OCI-LY1 (cell line): ENCODE data around the gene PUM2.

Experiments
- H2AFZ ChIP-seq: fragments of 200-600 bp; sonication (generic), shearing (Covaris generic); 2 replicates; pipeline ENCODE4 v1.6.0; 2014; ENCODE audit warnings: antibody characterized with exemption, mild to moderate bottlenecking, low read length
- H3F3A ChIP-seq: fragments of 200-600 bp; sonication (generic), shearing (Covaris generic); 2 replicates; pipeline ENCODE4 v1.6.0; 2014; ENCODE audit warnings: mild to moderate bottlenecking, antibody characterized with exemption, low read length, moderate library complexity; ENCODE audit not compliant: insufficient read depth
- H3K27ac ChIP-seq: fragments of 200-600 bp; sonication (generic); 2 replicates; pipeline ENCODE4 v1.5.1; 2014; ENCODE audit warnings: low read length, mixed run types, mild to moderate bottlenecking, low read depth; ENCODE audit not compliant: poor library complexity, severe bottlenecking
- H3K27me3 ChIP-seq: fragments of 200-600 bp; sonication (generic); 2 replicates; pipeline ENCODE4 v1.6.0; 2014; ENCODE audit warnings: antibody characterized with exemption, mild to moderate bottlenecking, low read length, moderate library complexity; ENCODE audit not compliant: insufficient read depth
- H3K36me3 ChIP-seq: fragments of 200-600 bp; sonication (generic); 2 replicates; pipeline ENCODE4 v1.6.1; 2014; ENCODE audit warnings: mild to moderate bottlenecking, antibody characterized with exemption, low read length, moderate library complexity, mixed read lengths; ENCODE audit not compliant: insufficient read depth
- H3K4me1 ChIP-seq: fragments of 200-600 bp; sonication (generic); 2 replicates; pipeline ENCODE4 v1.5.1; 2014; ENCODE audit warnings: mild to moderate bottlenecking, low read length, moderate library complexity; ENCODE audit not compliant: insufficient read depth, severe bottlenecking
- H3K4me2 ChIP-seq: fragments of 200-600 bp; sonication (generic), shearing (Covaris generic); 2 replicates; pipeline ENCODE4 v1.6.1; 2014; ENCODE audit warnings: low read length
- H3K4me3 ChIP-seq: fragments of 200-600 bp; sonication (generic); 2 replicates; pipeline ENCODE4 v1.5.1; 2014; ENCODE audit warnings: low read length, low read depth, mild to moderate bottlenecking, mixed read lengths; ENCODE audit not compliant: poor library complexity, severe bottlenecking
- H3K79me2 ChIP-seq: fragments of 200-600 bp; shearing (Covaris generic); 2 replicates; pipeline ENCODE4 v1.6.1; 2016; ENCODE audit warnings: mixed run types, low read length, mixed read lengths; ENCODE audit not compliant: insufficient read depth
- H3K9ac ChIP-seq: fragments of 200-600 bp; sonication (generic), shearing (Covaris generic); 2 replicates; pipeline ENCODE4 v1.6.1; 2014; ENCODE audit warnings: mild to moderate bottlenecking, low read length, mixed read lengths
- H3K9me2 ChIP-seq: fragments of 200-600 bp; sonication (generic), shearing (Covaris generic); 2 replicates; pipeline ENCODE4 v1.6.1; 2014; ENCODE audit warnings: low read depth, mild to moderate bottlenecking, low read length, mixed read lengths
- H3K9me3 ChIP-seq: fragments of 200-600 bp; shearing (Covaris generic); 2 replicates; pipeline ENCODE4 v1.6.1; 2014; ENCODE audit warnings: low read length, mixed read lengths
- H4K20me1 ChIP-seq: fragments of 200-600 bp; sonication (generic), shearing (Covaris generic); 2 replicates; pipeline ENCODE4 v1.6.0; 2016; ENCODE audit warnings: mild to moderate bottlenecking, low read length; ENCODE audit not compliant: insufficient read depth
- EZH2 ChIP-seq: fragments of 200-600 bp; sonication (generic), shearing (Covaris generic); IDR thresholded peaks from 2 replicates; pipeline ENCODE4 v1.8.0; 2017; ENCODE audit warnings: borderline replicate concordance, mixed run types, mild to moderate bottlenecking, antibody characterized with exemption, low read length, moderate library complexity, mixed read lengths
- TF ChIP-seq, protein P1 (sequence below): fragments of 200-600 bp; sonication (generic), shearing (Covaris generic); IDR thresholded peaks from 2 replicates; pipeline ENCODE4 v1.5.1; 2017; ENCODE audit warnings: mild to moderate bottlenecking, antibody characterized with exemption, low read length, moderate library complexity, mixed read lengths

Gene PUM2

DNA sequence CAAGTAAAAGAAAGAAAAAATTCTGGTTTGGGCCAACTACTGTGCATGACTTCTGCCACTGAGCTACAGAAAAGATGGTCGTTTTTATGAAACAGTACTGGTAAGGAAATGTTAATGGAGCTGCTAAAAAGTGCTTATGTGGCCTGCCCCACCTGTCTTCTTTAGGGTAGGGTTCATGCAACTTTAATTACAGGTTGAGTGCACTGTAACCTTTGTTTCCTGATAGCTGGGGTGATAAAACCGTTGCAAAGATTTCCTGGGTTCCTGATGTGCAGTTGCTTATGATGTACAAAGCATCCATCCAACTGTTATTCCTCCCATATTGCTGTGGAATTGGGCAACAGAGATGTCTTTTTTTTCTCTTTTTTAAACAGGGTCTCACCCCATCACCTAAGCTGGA is 34.3 kb upstream of the PUM2 start:
- no peaks in the 10 kb centered on the region for H3K9me3 ChIP-seq
- no peak overlapping the region for H3K4me3 ChIP-seq
- no peak overlapping the region for H3K4me2 ChIP-seq
- H3K9ac ChIP-seq = no peak overlapping the region
- no peaks in the 10 kb centered on the region for H3F3A ChIP-seq
- H3K27ac ChIP-seq = no peak overlapping the region
- TF ChIP-seq EZH2 = no peak
- TF ChIP-seq, protein P1, sequence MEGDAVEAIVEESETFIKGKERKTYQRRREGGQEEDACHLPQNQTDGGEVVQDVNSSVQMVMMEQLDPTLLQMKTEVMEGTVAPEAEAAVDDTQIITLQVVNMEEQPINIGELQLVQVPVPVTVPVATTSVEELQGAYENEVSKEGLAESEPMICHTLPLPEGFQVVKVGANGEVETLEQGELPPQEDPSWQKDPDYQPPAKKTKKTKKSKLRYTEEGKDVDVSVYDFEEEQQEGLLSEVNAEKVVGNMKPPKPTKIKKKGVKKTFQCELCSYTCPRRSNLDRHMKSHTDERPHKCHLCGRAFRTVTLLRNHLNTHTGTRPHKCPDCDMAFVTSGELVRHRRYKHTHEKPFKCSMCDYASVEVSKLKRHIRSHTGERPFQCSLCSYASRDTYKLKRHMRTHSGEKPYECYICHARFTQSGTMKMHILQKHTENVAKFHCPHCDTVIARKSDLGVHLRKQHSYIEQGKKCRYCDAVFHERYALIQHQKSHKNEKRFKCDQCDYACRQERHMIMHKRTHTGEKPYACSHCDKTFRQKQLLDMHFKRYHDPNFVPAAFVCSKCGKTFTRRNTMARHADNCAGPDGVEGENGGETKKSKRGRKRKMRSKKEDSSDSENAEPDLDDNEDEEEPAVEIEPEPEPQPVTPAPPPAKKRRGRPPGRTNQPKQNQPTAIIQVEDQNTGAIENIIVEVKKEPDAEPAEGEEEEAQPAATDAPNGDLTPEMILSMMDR = no peak
- no peaks in the 10 kb centered on the region for H3K79me2 ChIP-seq
- H3K4me1 ChIP-seq = no peaks in the 10 kb centered on the region
- no peaks in the 10 kb centered on the region; the same call in 1 of the 2 replicates for H3K27me3 ChIP-seq
- H3K36me3 ChIP-seq = no peaks in the 10 kb centered on the region
- H3K9me2 ChIP-seq = no peaks in the 10 kb centered on the region
- no peaks in the 10 kb centered on the region for H4K20me1 ChIP-seq
- H2AFZ ChIP-seq = no peak overlapping the region

DNA sequence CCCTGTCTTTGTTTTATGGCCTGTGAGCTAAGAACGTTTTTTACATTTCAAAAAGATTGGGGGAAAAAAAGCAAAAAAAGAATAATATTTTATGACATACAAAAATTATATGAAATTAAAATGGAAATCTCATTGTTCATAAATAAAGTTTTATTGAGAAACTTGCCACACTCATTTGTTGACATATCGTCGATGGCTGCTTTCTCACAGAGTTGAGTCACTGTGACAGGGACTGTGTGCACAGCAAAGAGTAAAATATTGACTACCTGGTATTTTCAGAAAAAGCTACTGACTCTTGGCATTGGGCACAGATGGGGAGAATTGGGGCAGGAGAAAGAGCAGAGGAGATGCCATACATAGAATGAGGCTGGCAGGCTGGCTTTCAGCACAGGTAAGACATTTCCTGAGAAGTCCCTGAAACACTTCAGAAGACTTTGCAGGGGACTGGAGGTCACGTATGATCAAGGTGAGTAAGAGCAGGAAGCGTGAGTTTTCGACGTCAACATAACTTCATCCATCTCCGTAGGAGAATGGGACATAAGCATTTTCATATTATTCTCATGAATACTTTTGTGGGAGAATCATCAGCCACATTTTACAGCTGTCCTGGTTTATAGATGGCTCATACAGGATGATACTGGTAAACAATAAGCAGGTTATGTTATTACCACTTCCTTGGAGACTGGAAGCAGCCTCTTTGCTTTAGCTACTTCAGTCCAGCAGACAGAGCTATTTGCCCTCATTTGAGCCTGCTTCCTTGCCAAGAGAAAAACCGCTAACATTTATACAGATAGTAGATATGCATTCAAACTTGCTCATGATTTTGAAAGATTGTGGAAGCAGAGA is 32.5 kb upstream of the PUM2 start:
- Histone ChIP-seq H3K9ac (no peak overlapping the region), H2AFZ (no peak overlapping the region), H3K27me3 (no peaks in the 10 kb centered on the region), H3F3A (no peaks in the 10 kb centered on the region), H3K4me1 (no peaks in the 10 kb centered on the region), H3K9me3 (no peaks in the 10 kb centered on the region), H3K9me2 (no peaks in the 10 kb centered on the region), H3K36me3 (no peaks in the 10 kb centered on the region), H3K4me3 (no peak overlapping the region), H4K20me1 (no peaks in the 10 kb centered on the region), H3K4me2 (no peak overlapping the region), H3K27ac (no peak overlapping the region), H3K79me2 (no peaks in the 10 kb centered on the region)
- TF ChIP-seq EZH2 = no peak
- TF ChIP-seq, protein P1 = no peak

DNA sequence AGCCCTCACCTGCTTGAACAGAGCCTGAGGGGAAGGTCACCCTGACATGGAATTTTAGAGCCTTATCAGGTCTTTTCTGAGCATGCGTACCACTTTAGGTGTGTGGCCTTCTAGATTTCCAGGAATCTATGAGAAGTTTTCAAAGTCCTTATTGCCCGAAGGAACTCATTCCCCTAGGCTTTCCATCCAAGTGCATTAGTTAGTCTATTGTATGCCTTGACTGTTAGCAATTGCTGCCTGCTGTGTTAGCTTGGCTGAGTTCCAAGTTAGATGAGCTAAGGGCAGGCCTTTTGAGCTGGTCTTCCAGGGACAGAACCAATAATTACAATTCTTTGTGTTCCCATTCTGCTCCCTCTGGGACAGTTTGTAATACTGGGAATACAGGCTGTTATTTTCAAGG is 30.8 kb upstream of the PUM2 start:
- Histone ChIP-seq H3K4me3 (no peak overlapping the region), H3K9ac (no peak overlapping the region), H3K27me3 (no peaks in the 10 kb centered on the region), H3K4me2 (no peak overlapping the region), H3K36me3 (no peaks in the 10 kb centered on the region), H3F3A (no peaks in the 10 kb centered on the region), H3K9me2 (no peaks in the 10 kb centered on the region), H3K79me2 (no peaks in the 10 kb centered on the region), H3K27ac (no peak overlapping the region), H2AFZ (no peak overlapping the region), H3K4me1 (no peaks in the 10 kb centered on the region), H3K9me3 (no peaks in the 10 kb centered on the region), H4K20me1 (no peaks in the 10 kb centered on the region)
- no peak for TF ChIP-seq EZH2
- TF ChIP-seq, protein P1 = no peak
